ENCODE data around the gene EIF2D.

DNA sequence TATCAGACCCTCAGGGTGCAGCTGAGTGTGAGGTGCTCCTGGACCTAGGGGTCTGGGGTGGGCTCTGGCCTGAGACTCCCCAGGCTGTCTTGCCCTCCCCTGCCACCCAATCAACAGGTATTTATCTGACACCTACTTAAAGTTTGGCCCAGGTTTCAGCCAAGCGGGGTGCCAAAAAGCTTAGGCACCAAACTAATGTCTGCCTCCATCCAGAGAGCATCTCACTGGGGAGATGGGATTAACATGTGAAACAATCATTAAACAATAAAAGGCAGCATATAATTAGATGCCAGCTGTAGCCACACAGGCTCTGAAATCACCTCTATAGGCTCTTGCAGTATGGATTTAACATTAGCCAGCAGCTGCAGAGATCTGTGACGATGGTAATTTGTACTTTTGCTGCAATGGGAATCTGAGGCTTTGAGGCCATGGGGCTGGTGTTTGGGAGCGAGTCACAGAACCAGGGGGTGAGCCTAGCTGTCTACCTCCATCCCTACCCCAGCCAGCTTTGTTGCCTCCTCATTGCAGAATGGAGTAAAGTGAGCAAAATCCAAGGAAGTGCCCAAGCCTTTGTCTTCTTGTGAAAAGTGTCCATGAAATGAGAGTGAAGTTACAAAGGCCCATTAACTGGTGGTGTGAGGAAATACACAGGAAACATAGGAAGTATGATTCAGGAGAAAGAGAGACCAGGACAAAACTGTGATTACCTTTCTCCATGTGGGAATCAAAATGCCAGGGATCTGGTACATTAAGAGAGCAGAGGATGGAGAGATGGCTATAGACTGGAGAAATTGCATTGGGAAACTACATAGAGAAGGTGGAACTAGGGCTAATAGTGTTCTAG is 36.1 kb downstream of the EIF2D start:
- TF ChIP-seq GATA3 (IDR thresholded peaks at IDR 0.05; ENCODE audit: low read depth, low read length) (no peak), GATA2 (IDR thresholded peaks at IDR 0.05; ENCODE audit: low read depth, low read length) (no peak)
